ENCODE measurements around the gene IL17RB.

The IL17RB gene

DNA sequence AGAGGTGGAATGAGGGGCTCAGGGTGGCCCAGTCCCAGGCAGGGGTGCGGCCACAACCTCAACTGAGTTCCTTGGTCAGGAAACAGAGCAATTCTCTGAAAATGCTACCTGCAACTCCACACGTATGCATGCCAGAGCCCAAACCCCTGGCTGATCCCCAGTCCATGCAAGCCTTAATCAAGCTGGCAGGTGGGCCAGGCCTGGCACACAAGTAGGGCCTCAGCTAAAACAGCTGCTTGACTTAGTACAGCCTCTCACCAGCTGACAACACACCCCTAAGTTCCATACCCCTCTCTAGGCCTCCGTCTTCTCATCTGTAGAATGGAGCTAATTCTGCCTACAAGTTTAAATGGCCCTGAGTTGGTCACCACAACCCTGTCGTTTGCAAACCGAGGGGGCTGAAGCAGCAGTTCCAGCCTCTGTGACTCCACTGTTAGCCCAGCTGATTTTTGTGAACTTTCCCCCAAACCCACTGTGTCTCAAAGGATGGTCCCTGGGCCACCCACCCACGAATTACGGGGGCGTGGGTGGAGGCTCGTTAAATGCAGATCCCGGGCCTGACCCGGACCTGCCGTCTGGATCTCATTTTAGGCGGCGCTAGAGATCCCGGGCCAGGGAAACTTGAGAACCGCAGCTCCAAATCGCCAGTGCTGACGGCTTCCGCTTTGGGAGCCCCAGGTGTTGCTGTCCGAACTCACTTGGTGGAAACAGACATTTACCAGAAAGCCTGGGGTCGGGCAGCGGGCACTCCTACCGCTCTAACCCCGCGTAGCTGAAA is 1.1 kb upstream of the IL17RB start:
- DNase-seq (ENCODE audit: low spot score in 2 of 2), result peak; percentile 63 to 71
- in situ Hi-C loops (cut with MboI; ENCODE audit: low sequenced_read_pairs), result no loop called here
- Histone ChIP-seq H3K4me3 (peak overlapping the region; percentile 51), H3K9me3 (no peaks in the 10 kb centered on the region), H3K27me3 (ENCODE audit: low read depth) (no peaks in the 10 kb centered on the region), H3K4me1 (peaks cover 36% of the 10 kb centered on the region), H3K36me3 (replicated peaks) (peaks cover 3% of the 10 kb centered on the region; the same call in 1 of the 2 replicates)

GRCh38 chr3:53845881-53846133 is 561 bp upstream of the IL17RB start:
- Histone ChIP-seq H3K36me3 (replicated peaks) (peaks cover 3% of the 10 kb centered on the region; the same call in 1 of the 2 replicates), H3K4me1 (peaks cover 36% of the 10 kb centered on the region), H3K4me3 (peak overlapping the region; percentile 51), H3K27me3 (ENCODE audit: low read depth) (no peaks in the 10 kb centered on the region), H3K9me3 (no peaks in the 10 kb centered on the region)
- DNase-seq (ENCODE audit: low spot score in 2 of 2), result no peak
- in situ Hi-C loops (cut with MboI; ENCODE audit: low sequenced_read_pairs), result no loop called here

GRCh38 chr3:53846851-53847155 is 435 bp downstream of the IL17RB start:
- Histone ChIP-seq H3K4me3 (peak overlapping the region; percentile 51), H3K36me3 (replicated peaks) (peaks cover 4% of the 10 kb centered on the region; the same call in 1 of the 2 replicates), H3K4me1 (peaks cover 36% of the 10 kb centered on the region), H3K9me3 (no peaks in the 10 kb centered on the region), H3K27me3 (ENCODE audit: low read depth) (no peaks in the 10 kb centered on the region)
- DNase-seq (ENCODE audit: low spot score in 2 of 2), result no peak
- in situ Hi-C loops (cut with MboI; ENCODE audit: low sequenced_read_pairs), result no loop called here

- peaks cover 23% of the 10 kb centered on the region for H3K36me3 ChIP-seq (replicated peaks)
- no peak for DNase-seq (ENCODE audit: low spot score in 2 of 2)
- no peaks in the 10 kb centered on the region for H3K9me3 ChIP-seq
- H3K4me3 ChIP-seq, result no peak overlapping the region
- H3K27me3 ChIP-seq (ENCODE audit: low read depth), result no peaks in the 10 kb centered on the region
- peaks cover 11% of the 10 kb centered on the region for H3K4me1 ChIP-seq
- in situ Hi-C loops (cut with MboI; ENCODE audit: low sequenced_read_pairs), result no loop called here
These were observed 3.5 kb downstream of the IL17RB start for GRCh38 chr3:53849916-53850315.

DNA sequence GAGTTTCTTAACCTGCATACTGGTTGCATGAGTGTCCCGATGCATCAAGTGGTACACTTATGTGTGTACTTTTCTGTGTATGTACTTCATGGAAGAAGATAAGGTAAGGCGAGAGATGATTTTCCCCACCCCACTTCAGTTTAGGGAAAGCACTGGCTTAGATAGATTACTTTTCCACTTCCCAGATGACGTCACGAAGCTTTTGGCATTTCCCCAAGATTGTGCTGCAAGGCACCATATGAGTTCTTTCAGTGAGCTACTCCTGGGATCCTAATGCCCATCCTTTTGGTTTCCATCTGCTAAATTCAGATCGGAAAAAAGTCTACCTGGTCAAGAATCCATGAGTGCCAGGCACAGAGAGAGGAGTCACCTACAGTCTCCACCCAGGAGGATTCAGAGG is 4.5 kb downstream of the IL17RB start:
- Histone ChIP-seq H3K27me3 (ENCODE audit: low read depth) (no peaks in the 10 kb centered on the region), H3K4me1 (peaks cover 6% of the 10 kb centered on the region), H3K36me3 (replicated peaks) (peaks cover 23% of the 10 kb centered on the region), H3K4me3 (no peak overlapping the region), H3K9me3 (no peaks in the 10 kb centered on the region)
- in situ Hi-C loops (cut with MboI; ENCODE audit: low sequenced_read_pairs), result no loop called here
- DNase-seq (ENCODE audit: low spot score in 2 of 2), result no peak

DNA sequence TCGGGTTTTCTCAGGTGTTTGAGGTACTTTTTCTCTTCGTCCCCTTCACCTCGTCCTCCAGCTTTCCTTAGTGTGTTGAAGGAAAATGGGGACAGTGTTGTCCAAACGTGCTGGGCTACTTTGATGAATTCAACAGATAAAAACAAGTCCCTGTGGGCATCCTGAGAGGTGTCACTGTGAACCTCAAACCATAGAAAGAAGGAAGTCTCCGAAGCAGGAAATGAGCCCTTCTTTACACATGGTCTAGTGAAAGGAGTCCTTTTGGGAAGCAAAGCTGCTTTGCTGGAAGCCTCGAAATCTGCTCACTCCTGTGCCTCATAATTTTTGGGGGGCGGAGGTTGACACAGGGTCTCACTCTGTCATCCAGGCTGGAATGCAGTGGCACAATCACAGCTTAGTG is 10.6 kb downstream of the IL17RB start:
- in situ Hi-C loops (cut with MboI; ENCODE audit: low sequenced_read_pairs), result no loop called here
- Histone ChIP-seq H3K27me3 (ENCODE audit: low read depth) (no peaks in the 10 kb centered on the region), H3K9me3 (no peaks in the 10 kb centered on the region), H3K4me3 (no peak overlapping the region), H3K4me1 (no peaks in the 10 kb centered on the region), H3K36me3 (replicated peaks) (peaks cover 55% of the 10 kb centered on the region)
- no peak for DNase-seq (ENCODE audit: low spot score in 2 of 2)

DNA sequence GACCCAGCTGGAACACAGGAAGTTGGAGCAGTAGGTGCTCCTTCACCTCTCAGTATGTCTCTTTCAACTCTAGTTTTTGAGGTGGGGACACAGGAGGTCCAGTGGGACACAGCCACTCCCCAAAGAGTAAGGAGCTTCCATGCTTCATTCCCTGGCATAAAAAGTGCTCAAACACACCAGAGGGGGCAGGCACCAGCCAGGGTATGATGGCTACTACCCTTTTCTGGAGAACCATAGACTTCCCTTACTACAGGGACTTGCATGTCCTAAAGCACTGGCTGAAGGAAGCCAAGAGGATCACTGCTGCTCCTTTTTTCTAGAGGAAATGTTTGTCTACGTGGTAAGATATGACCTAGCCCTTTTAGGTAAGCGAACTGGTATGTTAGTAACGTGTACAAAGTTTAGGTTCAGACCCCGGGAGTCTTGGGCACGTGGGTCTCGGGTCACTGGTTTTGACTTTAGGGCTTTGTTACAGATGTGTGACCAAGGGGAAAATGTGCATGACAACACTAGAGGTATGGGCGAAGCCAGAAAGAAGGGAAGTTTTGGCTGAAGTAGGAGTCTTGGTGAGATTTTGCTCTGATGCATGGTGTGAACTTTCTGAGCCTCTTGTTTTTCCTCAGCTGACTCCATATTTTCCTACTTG is 11.9 kb downstream of the IL17RB start:
- no peak overlapping the region for H3K4me3 ChIP-seq
- peaks cover 58% of the 10 kb centered on the region for H3K36me3 ChIP-seq (replicated peaks)
- no peaks in the 10 kb centered on the region for H3K9me3 ChIP-seq
- no peak for DNase-seq (ENCODE audit: low spot score in 2 of 2)
- H3K27me3 ChIP-seq (ENCODE audit: low read depth), result no peaks in the 10 kb centered on the region
- H3K4me1 ChIP-seq, result no peaks in the 10 kb centered on the region
- in situ Hi-C loops (cut with MboI; ENCODE audit: low sequenced_read_pairs), result no loop called here

GRCh38 chr3:53859178-53859577 is 12.8 kb downstream of the IL17RB start:
- in situ Hi-C loops (cut with MboI; ENCODE audit: low sequenced_read_pairs), result no loop called here
- Histone ChIP-seq H3K4me3 (no peak overlapping the region), H3K9me3 (no peaks in the 10 kb centered on the region), H3K36me3 (replicated peaks) (peaks cover 56% of the 10 kb centered on the region), H3K27me3 (ENCODE audit: low read depth) (no peaks in the 10 kb centered on the region), H3K4me1 (no peaks in the 10 kb centered on the region)
- no peak for DNase-seq (ENCODE audit: low spot score in 2 of 2)

DNA sequence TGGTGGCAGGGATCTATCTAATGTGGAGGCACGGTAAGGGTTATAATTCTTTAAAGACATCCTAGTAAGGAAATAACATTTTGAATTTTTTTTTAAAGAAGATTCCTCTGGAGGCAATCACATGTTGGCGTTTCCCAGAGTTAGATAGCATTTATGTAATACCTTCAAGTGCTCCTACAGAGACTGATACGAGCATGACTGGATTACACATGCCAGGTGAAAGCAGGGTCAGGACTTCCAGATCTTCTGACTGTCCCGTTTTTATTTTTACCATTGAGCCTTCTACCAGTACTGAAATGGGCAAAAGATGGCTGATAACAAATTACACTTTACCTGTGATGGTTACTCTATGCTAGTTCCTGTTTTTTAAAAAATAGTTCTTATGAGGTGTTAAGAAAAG is 13.8 kb downstream of the IL17RB start:
- Histone ChIP-seq H3K36me3 (replicated peaks) (peaks cover 57% of the 10 kb centered on the region), H3K4me1 (no peaks in the 10 kb centered on the region), H3K9me3 (no peaks in the 10 kb centered on the region), H3K4me3 (no peak overlapping the region), H3K27me3 (ENCODE audit: low read depth) (no peaks in the 10 kb centered on the region)
- no peak for DNase-seq (ENCODE audit: low spot score in 2 of 2)
- in situ Hi-C loops (cut with MboI; ENCODE audit: low sequenced_read_pairs), result no loop called here

- no peak for DNase-seq (ENCODE audit: low spot score in 2 of 2)
- peaks cover 61% of the 10 kb centered on the region for H3K36me3 ChIP-seq (replicated peaks)
These were observed 15.9 kb downstream of the IL17RB start for GRCh38 chr3:53862241-53862640.

DNA sequence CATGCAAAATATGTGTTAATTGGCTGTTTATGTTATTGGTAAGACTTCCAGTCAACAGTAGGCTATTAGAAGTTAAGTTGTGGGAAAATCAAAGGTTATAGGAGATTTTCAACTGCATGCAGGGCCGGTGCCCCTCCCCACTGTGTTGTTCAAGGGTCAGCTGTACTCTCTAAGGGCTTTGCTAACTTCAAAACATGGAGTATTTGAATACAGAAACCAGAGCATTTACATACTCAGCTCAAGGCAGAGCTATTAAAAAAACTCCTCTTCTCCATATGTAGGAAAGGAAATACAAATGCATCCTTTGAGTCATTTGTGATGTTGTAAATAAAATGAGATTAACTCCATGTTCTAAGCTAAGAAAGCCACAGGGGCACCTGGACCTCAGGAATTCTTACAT is 16.8 kb downstream of the IL17RB start:
- in situ Hi-C loops (cut with MboI; ENCODE audit: low sequenced_read_pairs), result no loop called here
- no peaks in the 10 kb centered on the region for H3K27me3 ChIP-seq (ENCODE audit: low read depth)
- no peak for DNase-seq (ENCODE audit: low spot score in 2 of 2)
- no peaks in the 10 kb centered on the region for H3K4me1 ChIP-seq
- no peak overlapping the region for H3K4me3 ChIP-seq
- H3K36me3 ChIP-seq (replicated peaks), result peaks cover 67% of the 10 kb centered on the region
- no peaks in the 10 kb centered on the region for H3K9me3 ChIP-seq

More at GRCh38 chr3:53862241-53862640, 15.9 kb downstream of the IL17RB start:
- Histone ChIP-seq H3K4me3 (no peak overlapping the region), H3K4me1 (no peaks in the 10 kb centered on the region), H3K27me3 (ENCODE audit: low read depth) (no peaks in the 10 kb centered on the region), H3K9me3 (no peaks in the 10 kb centered on the region)
- in situ Hi-C loops (cut with MboI; ENCODE audit: low sequenced_read_pairs), result no loop called here

- in situ Hi-C loops (cut with MboI; ENCODE audit: low sequenced_read_pairs), result no loop called here
- no peak overlapping the region for H3K4me3 ChIP-seq
- no peaks in the 10 kb centered on the region for H3K4me1 ChIP-seq
- H3K36me3 ChIP-seq (replicated peaks), result peaks cover 68% of the 10 kb centered on the region
- H3K27me3 ChIP-seq (ENCODE audit: low read depth), result no peaks in the 10 kb centered on the region
- no peak for DNase-seq (ENCODE audit: low spot score in 2 of 2)
- no peaks in the 10 kb centered on the region for H3K9me3 ChIP-seq
These were observed 19.5 kb downstream of the IL17RB start for GRCh38 chr3:53865732-53866499.

GRCh38 chr3:53880396-53881345 is 34.3 kb downstream of the IL17RB start:
- H3K27me3 ChIP-seq (ENCODE audit: low read depth), result no peaks in the 10 kb centered on the region
- H3K9me3 ChIP-seq, result no peaks in the 10 kb centered on the region
- peak overlapping the region; percentile 62 for H3K4me3 ChIP-seq
- peaks cover 43% of the 10 kb centered on the region for H3K36me3 ChIP-seq (replicated peaks)
- no peak for DNase-seq (ENCODE audit: low spot score in 2 of 2)
- peaks cover 10% of the 10 kb centered on the region for H3K4me1 ChIP-seq
- in situ Hi-C loops (cut with MboI; ENCODE audit: low sequenced_read_pairs), result no loop called here
